Natural killer cell (primary cell): Measurements from ENCODE around the gene NAALADL2. TPM values are rescaled to one million over a fixed set of nuclear protein-coding genes. Genes with fewer than 3 reads are reported as not detected.

Experiments used
- ATAC-seq, 3 donors: fragments of 150-1000 bp in 2 of 3; fragments of 200-7000 bp in 1 of 3; cut with Tn5 transposase; 1 replicate in 1 of 3; 2 replicates in 2 of 3; pipeline ENCODE4 v1.10.0; 2021; ENCODE audit warnings: mild to moderate bottlenecking in 2 of 3, moderate library complexity in 2 of 3
- DNase-seq, 2 donors: peaks; one replicate each; pipeline versions ENCODE4 v3.0.0 to v3.0.0-alpha.2; 2013 to 2021; ENCODE audit warnings: mixed read lengths in 1 of 2
- H3K27ac ChIP-seq: one replicate; pipeline ENCODE4 v1.5.1; 2013; ENCODE audit warnings: mild to moderate bottlenecking, low read length
- H3K27me3 ChIP-seq: one replicate; pipeline ENCODE4 v1.6.1; 2013; ENCODE audit warnings: low read length; ENCODE audit not compliant: control insufficient read depth, insufficient read depth
- H3K36me3 ChIP-seq: one replicate; pipeline ENCODE4 v1.6.1; 2013; ENCODE audit warnings: low read length; ENCODE audit not compliant: control insufficient read depth, insufficient read depth
- H3K4me1 ChIP-seq: one replicate; pipeline ENCODE4 v1.6.1; 2013; ENCODE audit warnings: low read length; ENCODE audit not compliant: control insufficient read depth, insufficient read depth
- H3K4me3 ChIP-seq: one replicate; pipeline ENCODE4 v1.5.1; 2013; ENCODE audit warnings: low read length
- H3K9me3 ChIP-seq: one replicate; pipeline ENCODE4 v1.6.1; 2013; ENCODE audit warnings: low read length; ENCODE audit not compliant: control insufficient read depth, insufficient read depth
- H3K27ac Mint-ChIP-seq, 2 donors: one replicate each; pipeline ENCODE4 v1.8.0; 2022; ENCODE audit warnings: mild to moderate bottlenecking in 2 of 2, mixed read lengths in 2 of 2, moderate library complexity in 1 of 2
- H3K27me3 Mint-ChIP-seq, 2 donors: one replicate each; pipeline ENCODE4 v1.8.0; 2022; ENCODE audit warnings: low read depth in 2 of 2, mixed read lengths in 2 of 2
- H3K36me3 Mint-ChIP-seq: one replicate; pipeline ENCODE4 v1.8.0; 2022; ENCODE audit warnings: mixed read lengths
- H3K4me1 Mint-ChIP-seq, 2 donors: one replicate each; pipeline ENCODE4 v1.8.0; 2022; ENCODE audit warnings: mixed read lengths in 2 of 2
- H3K4me3 Mint-ChIP-seq: one replicate; pipeline ENCODE4 v1.8.0; 2022; ENCODE audit warnings: mild to moderate bottlenecking, moderate library complexity, mixed read lengths
- H3K9me3 Mint-ChIP-seq, 2 donors: one replicate each; pipeline ENCODE4 v1.8.0; 2022; ENCODE audit warnings: mixed read lengths in 2 of 2
- WGBS: methylation state at CpG from one replicate; pipeline ENCODE4 v1.1.7; 2013; ENCODE audit warnings: missing lambda C conversion rate; ENCODE audit not compliant: insufficient coverage; 5-methylcytosine and 5-hydroxymethylcytosine counted together
- intact Hi-C: fragments of 100-400 bp; cut with micrococcal nuclease; formaldehyde crosslinking; loops from one replicate; pipeline ENCODE4 v1.14.2; 2022
- total RNA-seq, 4 donors: library from RNA; stranded (reverse); fragments of 120-200 nt in 1 of 4; gene quantifications; one replicate each; pipeline versions ENCODE4 v1.2.3 to v1.2.4, GENCODE V29; 2013 to 2022
- TF ChIP-seq, protein P1 (sequence below): fragments of 200-600 bp; IDR thresholded peaks from one replicate; pipeline ENCODE4 v1.8.0; 2022; ENCODE audit warnings: antibody characterized with exemption

The NAALADL2 gene
- total RNA-seq, 3 donors from 2014 or later (not counting 1 experiment from before 2014, with no cell fraction given): not detected

DNA sequence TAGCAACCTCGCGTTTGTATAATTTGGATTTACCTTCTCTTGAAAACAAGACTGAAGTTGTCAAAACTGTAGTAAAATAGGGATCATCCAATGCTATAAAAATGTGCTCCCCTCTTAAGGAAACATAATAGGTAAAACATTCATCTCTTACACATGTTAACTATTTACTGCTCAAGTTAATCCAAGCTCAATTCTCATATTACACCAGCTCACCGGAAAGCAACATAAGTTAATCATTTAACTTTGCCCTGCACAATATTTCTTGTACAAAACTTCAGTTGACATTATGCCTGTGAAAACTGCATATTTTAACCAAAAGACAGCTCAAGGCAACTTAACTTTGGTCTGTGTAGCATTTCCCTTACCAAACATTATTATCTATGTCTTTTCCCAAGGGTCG lies 634.2 kb downstream of the NAALADL2 start:
- H3K27me3 ChIP-seq: no peaks in the 10 kb centered on the region
- no peaks in the 10 kb centered on the region for H3K36me3 ChIP-seq
- H3K9me3 ChIP-seq: no peaks in the 10 kb centered on the region
- no peak overlapping the region for H3K27ac Mint-ChIP-seq
- no peaks in the 10 kb centered on the region for H3K4me1 ChIP-seq
- H3K4me1 Mint-ChIP-seq: no peaks in the 10 kb centered on the region
- ATAC-seq: no peak
- H3K9me3 Mint-ChIP-seq: peaks cover 5 to 13% of the 10 kb centered on the region in 2 donors
- H3K27ac ChIP-seq: no peak overlapping the region
- no peaks in the 10 kb centered on the region for H3K27me3 Mint-ChIP-seq
- intact Hi-C loops: no loop called here
- H3K36me3 Mint-ChIP-seq: no peaks in the 10 kb centered on the region
- no peak for DNase-seq
- WGBS: 92% methylated on average over 1 of the region's 4 CpGs
- H3K4me3 ChIP-seq: no peak overlapping the region
- TF ChIP-seq, protein P1, sequence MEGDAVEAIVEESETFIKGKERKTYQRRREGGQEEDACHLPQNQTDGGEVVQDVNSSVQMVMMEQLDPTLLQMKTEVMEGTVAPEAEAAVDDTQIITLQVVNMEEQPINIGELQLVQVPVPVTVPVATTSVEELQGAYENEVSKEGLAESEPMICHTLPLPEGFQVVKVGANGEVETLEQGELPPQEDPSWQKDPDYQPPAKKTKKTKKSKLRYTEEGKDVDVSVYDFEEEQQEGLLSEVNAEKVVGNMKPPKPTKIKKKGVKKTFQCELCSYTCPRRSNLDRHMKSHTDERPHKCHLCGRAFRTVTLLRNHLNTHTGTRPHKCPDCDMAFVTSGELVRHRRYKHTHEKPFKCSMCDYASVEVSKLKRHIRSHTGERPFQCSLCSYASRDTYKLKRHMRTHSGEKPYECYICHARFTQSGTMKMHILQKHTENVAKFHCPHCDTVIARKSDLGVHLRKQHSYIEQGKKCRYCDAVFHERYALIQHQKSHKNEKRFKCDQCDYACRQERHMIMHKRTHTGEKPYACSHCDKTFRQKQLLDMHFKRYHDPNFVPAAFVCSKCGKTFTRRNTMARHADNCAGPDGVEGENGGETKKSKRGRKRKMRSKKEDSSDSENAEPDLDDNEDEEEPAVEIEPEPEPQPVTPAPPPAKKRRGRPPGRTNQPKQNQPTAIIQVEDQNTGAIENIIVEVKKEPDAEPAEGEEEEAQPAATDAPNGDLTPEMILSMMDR: no peak
- no peak overlapping the region for H3K4me3 Mint-ChIP-seq

DNA sequence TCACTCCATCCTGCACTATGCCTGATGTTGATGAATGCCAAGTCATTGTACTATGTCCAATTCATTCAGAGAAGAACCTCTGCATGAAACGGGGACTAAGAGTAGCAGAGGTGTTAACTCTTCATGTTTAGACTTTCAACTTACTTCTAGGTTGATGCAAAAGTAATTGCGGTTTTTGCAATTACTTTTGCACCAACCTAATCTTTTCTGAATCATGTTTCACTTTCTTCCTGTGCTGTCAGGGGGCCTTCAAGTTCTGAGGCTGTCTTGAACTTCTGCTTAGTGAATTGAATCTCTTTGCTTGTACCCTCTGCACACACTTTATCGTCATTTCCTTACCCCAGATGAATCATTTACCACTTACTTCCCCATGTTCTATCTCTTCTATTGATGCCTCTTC lies 636.2 kb downstream of the NAALADL2 start:
- no peaks in the 10 kb centered on the region for H3K27me3 Mint-ChIP-seq
- H3K4me1 Mint-ChIP-seq: no peaks in the 10 kb centered on the region
- H3K27me3 ChIP-seq: no peaks in the 10 kb centered on the region
- H3K27ac ChIP-seq: no peak overlapping the region
- H3K9me3 Mint-ChIP-seq: peaks cover 5 to 17% of the 10 kb centered on the region in 2 donors
- TF ChIP-seq, protein P1: no peak
- H3K36me3 Mint-ChIP-seq: no peaks in the 10 kb centered on the region
- H3K4me3 ChIP-seq: no peak overlapping the region
- no peak overlapping the region for H3K4me3 Mint-ChIP-seq
- H3K9me3 ChIP-seq: no peaks in the 10 kb centered on the region
- 10% methylated on average over 3 of the region's 3 CpGs for WGBS
- no peak for ATAC-seq
- no peak overlapping the region for H3K27ac Mint-ChIP-seq
- no peaks in the 10 kb centered on the region for H3K4me1 ChIP-seq
- H3K36me3 ChIP-seq: no peaks in the 10 kb centered on the region
- intact Hi-C loops: no loop called here
- DNase-seq: no peak

DNA sequence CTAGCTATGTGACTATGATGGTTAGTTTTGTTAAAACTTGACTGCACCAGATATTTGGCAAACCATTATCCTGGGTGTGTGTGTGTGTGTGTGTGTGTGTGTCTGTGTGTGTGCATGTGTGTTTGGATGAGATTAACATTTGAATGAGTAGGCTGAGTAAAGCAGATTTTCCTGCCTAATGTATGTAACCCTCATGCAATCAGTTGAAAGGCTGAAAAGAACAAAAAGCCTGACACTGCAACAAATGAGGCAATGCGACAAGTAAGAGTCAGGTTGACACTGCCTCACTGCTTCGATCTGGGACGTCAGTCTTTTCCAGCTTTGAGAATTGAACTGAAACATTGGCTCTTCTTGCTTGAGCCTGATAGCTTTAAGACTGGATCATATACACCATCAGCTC lies 643.0 kb downstream of the NAALADL2 start:
- H3K27ac ChIP-seq: no peak overlapping the region
- no peaks in the 10 kb centered on the region for H3K36me3 ChIP-seq
- no peaks in the 10 kb centered on the region for H3K27me3 ChIP-seq
- 93% methylated on average over 3 of the region's 3 CpGs for WGBS
- no peak overlapping the region for H3K4me3 ChIP-seq
- no peaks in the 10 kb centered on the region for H3K4me1 ChIP-seq
- no peaks in the 10 kb centered on the region for H3K4me1 Mint-ChIP-seq
- H3K36me3 Mint-ChIP-seq: no peaks in the 10 kb centered on the region
- DNase-seq: no peak
- H3K4me3 Mint-ChIP-seq: no peak overlapping the region
- ATAC-seq: no peak
- no peaks in the 10 kb centered on the region for H3K9me3 ChIP-seq
- intact Hi-C loops: no loop called here
- H3K9me3 Mint-ChIP-seq: peaks cover 19 to 38% of the 10 kb centered on the region in 2 donors
- H3K27me3 Mint-ChIP-seq: no peaks in the 10 kb centered on the region
- H3K27ac Mint-ChIP-seq: no peak overlapping the region
- TF ChIP-seq, protein P1: no peak

DNA sequence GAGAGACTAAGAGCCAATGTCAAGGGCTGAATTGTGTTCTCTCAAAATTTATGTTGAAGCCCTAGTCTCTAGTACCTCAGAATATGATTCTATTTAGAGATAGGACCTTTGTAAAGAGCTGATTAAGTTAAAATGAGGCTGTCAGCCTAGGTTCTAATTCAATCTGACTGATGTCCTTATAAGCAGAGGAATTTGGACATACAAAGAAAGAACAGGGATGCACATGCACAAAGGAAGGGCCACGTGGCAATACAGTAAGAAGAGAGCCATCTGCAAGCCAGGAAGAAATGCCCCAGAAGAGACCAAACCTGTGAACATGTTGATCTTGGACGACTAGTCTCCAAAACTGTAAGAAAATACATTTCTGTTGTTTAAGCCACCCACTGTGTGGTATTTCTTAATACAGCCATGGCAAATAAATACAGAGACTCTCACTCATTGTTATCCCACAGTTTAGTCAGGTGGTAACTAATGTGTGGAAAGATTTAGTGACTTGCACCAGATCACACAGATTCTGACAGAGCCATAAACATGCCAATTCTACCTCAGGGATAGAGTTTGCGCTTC lies 652.2 kb downstream of the NAALADL2 start:
- Histone ChIP-seq H3K9me3 (no peaks in the 10 kb centered on the region), H3K27ac (no peak overlapping the region), H3K4me1 (no peaks in the 10 kb centered on the region), H3K27me3 (no peaks in the 10 kb centered on the region), H3K4me3 (no peak overlapping the region), H3K36me3 (no peaks in the 10 kb centered on the region)
- Mint-ChIP-seq H3K9me3 (peaks cover 16 to 20% of the 10 kb centered on the region in 2 donors), H3K27me3 (no peaks in the 10 kb centered on the region), H3K36me3 (no peaks in the 10 kb centered on the region), H3K4me1 (no peaks in the 10 kb centered on the region), H3K4me3 (no peak overlapping the region), H3K27ac (no peak overlapping the region)
- ATAC-seq: no peak
- intact Hi-C loops: no loop called here
- no peak for DNase-seq
- TF ChIP-seq, protein P1: no peak
- 82% methylated on average over 3 of the region's 3 CpGs for WGBS
